ENCODE data around the gene C19orf81.

The C19orf81 gene

GRCh38 chr19:50629194-50629593 is 20.1 kb upstream of the C19orf81 start:
- DNase-seq (ENCODE audit: low read depth, low spot score), result no peak

GRCh38 chr19:50629801-50630200 is 19.4 kb upstream of the C19orf81 start:
- DNase-seq (ENCODE audit: low read depth, low spot score), result no peak

- DNase-seq (ENCODE audit: low read depth, low spot score), result no peak
These were observed 17.0 kb upstream of the C19orf81 start for GRCh38 chr19:50632151-50632835.

DNA sequence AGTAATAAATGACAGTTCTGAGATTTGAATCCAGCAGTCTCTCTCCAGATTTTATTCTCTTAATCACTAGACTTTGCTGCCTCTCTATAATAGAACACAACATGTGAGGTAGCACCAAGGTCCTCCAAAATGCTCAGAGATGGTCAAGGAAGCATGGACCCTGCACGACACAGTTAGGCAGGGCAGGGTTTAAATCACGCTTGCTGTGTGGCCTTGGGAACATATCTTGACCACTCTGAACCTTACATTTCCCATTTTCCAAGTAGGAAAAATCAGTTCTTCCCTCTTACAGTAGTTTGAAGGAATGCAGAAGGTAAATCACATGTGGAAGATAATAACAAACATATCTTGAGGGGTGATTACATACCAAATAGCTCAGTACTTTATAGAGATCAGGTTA is 15.9 kb upstream of the C19orf81 start:
- DNase-seq (ENCODE audit: low read depth, low spot score), result no peak

DNA sequence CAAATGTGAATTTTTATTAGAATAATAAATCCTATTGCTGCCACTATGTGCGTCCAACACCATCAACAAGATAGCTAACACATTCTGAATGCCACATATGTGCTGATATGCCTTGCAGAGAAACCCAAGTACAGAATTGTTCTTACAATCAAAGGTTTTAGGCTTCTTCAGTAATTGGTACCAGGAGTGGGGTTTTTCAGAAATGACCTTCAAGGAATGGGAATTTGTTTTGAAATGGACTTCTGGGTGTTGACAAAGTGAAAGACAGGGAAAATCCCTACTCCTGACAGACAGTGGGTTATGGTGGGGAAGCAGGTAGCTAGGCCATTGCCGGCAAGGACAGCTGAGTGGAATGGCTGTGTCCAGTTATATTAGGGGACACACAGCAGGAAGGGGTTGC is 15.3 kb upstream of the C19orf81 start:
- DNase-seq (ENCODE audit: low read depth, low spot score), result no peak

DNA sequence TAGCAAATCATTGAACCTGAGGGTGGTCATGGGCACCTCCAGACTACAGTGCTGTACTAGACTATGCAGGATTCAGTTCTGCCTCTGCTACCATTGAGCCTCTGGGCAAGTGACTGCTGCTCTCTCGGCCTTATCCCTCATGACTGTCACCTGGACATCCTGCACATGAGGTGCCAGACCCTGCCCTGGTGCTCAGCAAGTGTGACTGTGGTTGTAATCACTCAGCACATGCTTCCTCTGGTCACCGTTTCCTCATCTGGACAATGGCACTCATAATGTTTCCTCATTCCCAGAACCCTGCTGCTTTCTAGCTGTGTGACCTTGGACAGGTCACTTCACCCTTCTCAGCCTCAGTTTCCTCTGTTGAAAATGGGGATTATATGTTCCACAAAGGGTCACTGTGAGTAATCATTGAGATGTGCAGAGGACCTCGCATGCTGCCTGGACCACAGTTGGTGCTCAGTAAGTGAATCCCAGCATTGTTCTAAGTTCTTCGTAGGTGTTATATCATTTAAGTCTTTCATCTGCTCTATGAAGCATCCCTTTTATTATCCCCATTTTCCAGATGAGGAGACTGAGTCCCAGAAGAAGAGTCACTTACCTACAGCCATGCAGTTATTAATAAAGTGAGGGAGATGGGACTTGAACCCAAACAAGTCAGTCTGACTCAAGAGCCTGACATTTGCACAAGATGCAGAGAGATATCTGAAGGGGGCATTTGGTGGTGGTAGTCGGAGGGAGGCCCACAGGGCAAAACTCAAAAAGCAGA is 12.7 kb upstream of the C19orf81 start:
- DNase-seq (ENCODE audit: low read depth, low spot score), result no peak

DNA sequence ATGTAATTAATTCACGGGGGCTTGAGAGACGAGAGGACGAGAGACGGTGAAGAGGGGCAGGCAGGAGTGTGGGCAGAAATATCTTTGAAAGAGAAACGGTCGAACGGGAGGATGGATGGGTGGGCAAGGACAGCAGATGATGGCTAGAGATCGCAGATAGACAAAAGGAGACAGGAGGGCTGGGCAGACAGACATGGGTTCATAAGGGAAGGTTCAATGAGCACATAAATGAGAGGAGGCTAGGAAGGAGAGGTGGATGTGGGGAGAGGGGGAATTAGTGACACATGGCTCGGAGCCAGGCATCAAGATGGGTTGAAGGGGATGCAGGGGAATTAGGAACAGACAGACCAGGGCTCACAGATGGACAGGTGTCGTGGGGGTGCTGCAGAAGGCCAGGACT is 10.6 kb upstream of the C19orf81 start:
- no peak for DNase-seq (ENCODE audit: low read depth, low spot score)

DNA sequence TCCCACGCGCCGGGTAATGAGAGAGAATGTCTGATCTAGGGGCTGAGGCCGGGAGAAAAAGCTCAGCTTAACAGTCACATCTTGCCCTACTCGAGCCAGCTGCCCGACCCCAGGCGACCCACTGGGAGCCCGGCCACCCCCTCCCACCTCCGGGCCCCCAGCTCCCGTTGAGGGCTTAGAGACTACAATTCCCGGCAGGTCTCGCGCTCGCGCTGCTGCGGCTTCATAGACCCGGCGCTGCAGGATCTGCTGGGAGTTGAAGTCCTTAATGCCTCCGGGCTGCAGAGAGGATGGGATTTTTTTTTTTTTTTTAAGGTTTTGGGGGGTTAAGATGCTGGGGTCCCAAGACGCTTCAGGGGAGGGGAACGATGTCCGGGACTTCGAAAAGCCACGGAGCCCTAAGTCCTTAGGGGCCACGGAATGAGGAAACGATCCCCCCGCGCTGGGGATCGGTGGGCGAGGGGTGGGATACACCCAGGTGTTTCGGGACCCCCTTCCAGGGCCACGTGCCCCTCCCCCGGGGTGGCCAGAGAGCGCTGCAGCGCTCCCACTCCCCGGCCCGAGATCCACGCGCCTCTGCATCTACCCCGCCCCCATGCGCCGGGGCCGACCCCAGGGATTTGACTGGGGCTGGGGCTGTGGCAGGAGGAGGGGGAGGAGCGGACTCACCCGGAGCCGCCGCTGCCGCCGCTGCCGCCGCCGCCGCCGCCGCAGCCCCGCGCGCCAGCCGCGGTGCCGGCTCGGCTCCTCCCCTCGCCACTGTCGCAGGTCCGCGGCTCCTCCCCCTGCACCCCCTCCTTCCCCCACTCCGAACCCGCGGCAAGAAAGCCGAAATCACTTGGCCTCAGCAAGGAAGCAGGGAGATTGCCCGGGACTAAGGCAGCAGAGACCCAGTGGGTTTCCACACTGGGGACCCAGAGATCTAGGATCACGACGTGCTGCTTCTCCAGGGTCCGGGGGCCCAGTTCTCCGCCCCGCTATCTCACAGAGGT is 9.8 kb upstream of the C19orf81 start, which contains the start of gene SYT3:
Gene SYT3, minus strand, starts transcription at position 761 of the 992 bp plus-strand sequence. CDS start 2,470 bp downstream, outside the sequence.
- peak; percentile 14 for DNase-seq (ENCODE audit: low read depth, low spot score)

DNA sequence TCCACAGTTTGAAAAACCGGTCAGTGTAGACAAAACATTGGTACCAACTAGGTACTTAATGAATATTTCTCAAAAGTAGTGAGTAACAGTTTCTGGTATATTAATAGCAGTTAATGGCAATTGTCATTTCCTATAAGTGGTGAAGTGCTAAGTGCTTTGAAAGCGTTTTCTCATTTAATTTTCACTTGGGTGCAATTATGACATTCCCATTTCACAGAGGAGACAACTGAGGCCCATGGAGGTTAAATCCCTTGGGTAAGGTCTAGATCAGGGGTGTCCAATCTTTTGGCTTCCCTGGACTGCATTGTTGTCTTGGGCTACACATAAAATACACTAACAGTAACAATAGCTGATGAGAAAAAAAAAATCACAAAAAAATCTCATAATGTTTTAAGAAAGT is 8.9 kb upstream of the C19orf81 start:
- DNase-seq (ENCODE audit: low read depth, low spot score), result no peak

- no peak for DNase-seq (ENCODE audit: low read depth, low spot score)
These were observed 4.8 kb upstream of the C19orf81 start for GRCh38 chr19:50644315-50644915.

DNA sequence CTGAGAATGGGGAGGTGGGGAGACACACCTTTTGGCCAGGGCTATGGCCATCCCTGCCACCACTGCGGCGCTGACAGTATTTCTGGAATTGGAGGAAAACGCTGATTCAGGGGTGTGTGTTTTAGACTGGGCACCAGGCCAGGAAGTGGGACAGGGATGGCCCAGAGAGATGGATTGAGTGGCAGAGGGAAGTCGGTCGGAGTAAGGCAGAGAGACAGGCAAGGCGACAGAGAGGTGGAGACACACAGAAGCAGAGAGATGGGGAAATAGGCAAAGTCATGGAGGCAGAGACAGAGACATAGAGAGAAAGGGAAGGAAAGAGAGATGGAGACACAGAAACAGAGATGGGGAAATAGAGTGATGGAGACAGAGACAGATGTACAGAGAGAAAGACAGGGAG is 4.1 kb upstream of the C19orf81 start:
- DNase-seq (ENCODE audit: low read depth, low spot score), result no peak

GRCh38 chr19:50646074-50646807 is 3.0 kb upstream of the C19orf81 start:
- no peak for DNase-seq (ENCODE audit: low read depth, low spot score)

DNA sequence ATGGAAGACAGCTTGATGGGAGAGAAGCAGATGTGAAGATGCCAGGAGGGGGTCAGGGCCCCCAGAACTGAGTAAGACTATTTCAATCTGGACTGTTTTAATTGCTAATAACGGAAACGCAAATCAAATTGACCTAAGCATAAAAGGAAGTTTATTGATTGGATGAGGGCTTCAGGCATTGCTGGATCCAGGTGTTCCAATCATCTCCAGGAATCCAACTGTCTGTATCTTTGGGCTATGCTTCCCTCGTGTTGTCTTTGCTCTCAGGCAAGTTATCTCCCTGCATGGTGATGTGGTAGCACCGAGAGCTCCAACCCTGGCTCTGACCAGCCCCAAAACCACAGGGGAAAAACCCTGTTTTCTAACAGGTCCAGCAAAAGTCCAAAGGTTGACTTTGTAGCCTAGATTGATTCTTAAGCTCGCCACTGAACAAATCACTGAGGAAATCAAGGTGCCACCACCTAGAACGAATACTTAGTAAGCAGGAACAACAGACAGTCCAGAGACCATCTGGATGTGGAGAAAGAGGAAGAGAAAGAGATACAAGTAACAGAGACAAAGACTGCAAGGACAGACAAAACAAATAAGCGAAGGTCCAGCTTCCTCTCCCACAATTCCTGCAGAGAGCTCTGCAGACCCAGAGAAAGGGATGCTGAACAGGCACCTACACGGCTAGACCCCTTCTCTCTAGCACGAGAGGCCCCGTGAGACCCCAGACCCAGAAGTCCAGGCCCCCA is 1.2 kb upstream of the C19orf81 start:
- DNase-seq (ENCODE audit: low read depth, low spot score), result no peak

- DNase-seq (ENCODE audit: low read depth, low spot score), result no peak
These were observed 586 bp upstream of the C19orf81 start for GRCh38 chr19:50648659-50649058.

GRCh38 chr19:50651174-50651573 is 1.9 kb downstream of the C19orf81 start:
- no peak for DNase-seq (ENCODE audit: low read depth, low spot score)

DNA sequence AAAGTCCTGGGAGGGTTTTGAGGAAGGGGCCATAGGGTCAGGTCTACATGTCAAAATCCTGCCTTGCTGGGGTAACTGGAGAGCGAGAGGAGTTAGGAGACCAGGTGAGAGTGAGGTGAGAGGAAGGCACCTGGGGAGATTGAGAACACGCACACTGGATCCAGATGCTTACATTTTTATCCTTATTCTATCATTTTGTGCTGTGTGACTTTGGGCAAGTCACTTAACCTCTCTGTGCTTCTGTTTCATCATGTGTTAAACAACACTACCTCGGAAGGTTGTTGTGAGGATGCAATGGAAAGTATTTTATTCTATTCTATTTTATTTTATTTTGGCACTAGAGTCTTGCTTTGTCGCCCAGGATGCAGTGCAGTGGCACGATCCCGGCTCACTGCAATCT is 3.5 kb downstream of the C19orf81 start:
- no peak for DNase-seq (ENCODE audit: low read depth, low spot score)

DNA sequence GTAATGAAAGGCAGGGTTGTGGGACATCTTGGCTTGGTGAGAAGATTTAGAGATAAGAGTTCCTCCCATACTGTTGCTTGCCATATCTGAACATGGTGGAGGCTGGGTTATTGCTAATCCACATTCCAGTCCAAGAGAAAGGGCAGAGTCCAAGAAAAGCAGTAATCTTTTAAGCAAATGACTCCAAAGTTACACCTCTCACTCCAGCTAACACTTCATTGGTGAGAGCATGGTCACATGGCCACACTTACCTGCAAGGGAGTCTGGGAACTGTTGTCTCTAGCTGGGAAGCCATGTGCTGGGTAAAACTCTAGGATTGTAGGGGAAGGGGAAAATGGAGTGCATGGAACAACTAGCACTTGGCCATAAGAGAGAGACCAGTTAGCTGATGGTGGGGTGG is 5.6 kb downstream of the C19orf81 start:
- DNase-seq (ENCODE audit: low read depth, low spot score), result no peak

- DNase-seq (ENCODE audit: low read depth, low spot score), result no peak
These were observed 8.0 kb downstream of the C19orf81 start for GRCh38 chr19:50657222-50657669.

DNA sequence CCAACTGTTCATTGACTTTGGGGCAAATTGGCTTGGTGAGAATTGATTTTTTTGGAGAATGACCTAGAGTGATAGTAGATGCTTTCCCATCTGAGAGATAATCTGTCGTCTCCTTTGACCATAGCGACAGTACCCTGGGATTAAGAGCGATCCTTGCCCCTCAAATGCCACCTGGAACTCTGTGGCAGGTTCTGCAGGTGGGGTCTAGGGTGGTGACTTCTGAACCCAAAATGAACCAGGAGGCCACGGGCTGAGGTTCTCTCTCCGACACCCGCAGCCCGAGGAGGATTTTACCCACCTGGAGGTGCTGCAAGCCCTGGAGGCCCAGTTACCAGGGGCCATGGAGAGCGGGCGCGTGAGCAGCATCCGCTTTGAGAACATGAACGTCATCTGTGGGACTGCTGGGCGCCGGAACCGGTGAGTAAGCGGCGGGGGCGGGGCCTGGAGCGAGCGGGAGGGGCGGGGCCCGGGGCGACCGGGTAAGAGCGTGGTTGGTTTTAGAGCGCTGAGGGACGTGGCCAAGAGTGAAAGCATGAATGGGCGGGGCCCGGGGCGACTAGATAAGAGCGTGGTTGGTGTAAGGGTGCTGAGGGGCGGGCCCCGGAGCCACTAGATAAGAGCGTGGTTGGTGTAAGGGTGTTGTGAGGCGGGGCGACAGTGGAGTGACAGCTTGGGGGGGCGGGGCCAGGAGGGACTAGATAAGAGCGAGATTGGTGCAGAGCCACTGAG is 8.6 kb downstream of the C19orf81 start:
- DNase-seq (ENCODE audit: low read depth, low spot score), result peak; percentile 85
